RPMI7951 (cell line): ENCODE results near the gene CLDN19. TPM values are rescaled to one million over a fixed set of nuclear protein-coding genes. Genes with fewer than 3 reads are reported as not detected.

Experiments
- DNase-seq: peaks from one replicate; pipeline ENCODE4 v3.0.0-alpha.2; 2012; ENCODE audit warnings: low read depth
- total RNA-seq: library from RNA; depleted of rRNA; stranded (reverse); fragments of >200 nt; shearing (Covaris generic); gene quantifications from 2 replicates; pipeline ENCODE4 v1.2.3, GENCODE V29; 2014; rRNA removed

The CLDN19 gene
- not detected in 2 replicates for total RNA-seq

GRCh38 chr1:42739753-42740700 lies at the start of gene CLDN19:
TSS of gene CLDN19 (minus strand) at chr1:42740236. CDS start at chr1:42740063, 173 bp downstream.
- no peak for DNase-seq

- DNase-seq, result no peak
Observed at GRCh38 chr1:42788021-42788420, 48.0 kb upstream of the CLDN19 start.

GRCh38 chr1:42786097-42786496 lies 46.1 kb upstream of the CLDN19 start:
- DNase-seq, result no peak

- DNase-seq, result no peak
Observed at GRCh38 chr1:42784946-42785693, 45.1 kb upstream of the CLDN19 start, which contains the start of gene TMEM269. TSS of gene TMEM269 (plus strand) at chr1:42784991. CDS start at chr1:42789894, 4,903 bp downstream.

GRCh38 chr1:42784547-42784945 lies 44.5 kb upstream of the CLDN19 start:
- no peak for DNase-seq

- DNase-seq, result no peak
Observed at GRCh38 chr1:42783092-42783491, 43.1 kb upstream of the CLDN19 start.

GRCh38 chr1:42780176-42780575 lies 40.1 kb upstream of the CLDN19 start:
- no peak for DNase-seq

GRCh38 chr1:42779725-42780124 lies 39.7 kb upstream of the CLDN19 start:
- no peak for DNase-seq

- DNase-seq, result peak; percentile 31
Observed at GRCh38 chr1:42777852-42778251, 37.8 kb upstream of the CLDN19 start.

GRCh38 chr1:42776502-42776901 lies 36.5 kb upstream of the CLDN19 start:
- no peak for DNase-seq

- DNase-seq, result no peak
Observed at GRCh38 chr1:42774928-42775526, 35.0 kb upstream of the CLDN19 start.

- DNase-seq, result no peak
Observed at GRCh38 chr1:42773420-42773819, 33.4 kb upstream of the CLDN19 start.

- no peak for DNase-seq
Observed at GRCh38 chr1:42769811-42770210, 29.8 kb upstream of the CLDN19 start.

- no peak for DNase-seq
Observed at GRCh38 chr1:42768172-42768571, 28.1 kb upstream of the CLDN19 start.

- DNase-seq, result no peak
Observed at GRCh38 chr1:42767510-42768000, 27.5 kb upstream of the CLDN19 start.

GRCh38 chr1:42766741-42767509 lies 26.9 kb upstream of the CLDN19 start, which contains the start of the genes C1orf50 and P3H1:
TSS of gene C1orf50 (plus strand) at chr1:42767249. CDS start at chr1:42767312, 63 bp downstream.
TSS of gene P3H1 (minus strand) at chr1:42767028. CDS start at chr1:42766971, 57 bp downstream.
- peak; percentile 99 for DNase-seq

GRCh38 chr1:42765832-42766740 lies 26.1 kb upstream of the CLDN19 start:
- peak; percentile 85 for DNase-seq

- DNase-seq, result no peak
Observed at GRCh38 chr1:42765269-42765668, 25.2 kb upstream of the CLDN19 start.

GRCh38 chr1:42762269-42762668 lies 22.2 kb upstream of the CLDN19 start:
- no peak for DNase-seq

- no peak for DNase-seq
Observed at GRCh38 chr1:42761567-42761966, 21.5 kb upstream of the CLDN19 start.
